GM18520 (cell line): ENCODE measurements around the gene CKS2.

Experiments used
- ATAC-seq: cut with Tn5 transposase; IDR thresholded peaks from one replicate; pipeline ENCODE4 v1.9.1; 2021; ENCODE audit not compliant: unreplicated experiment

CKS2 gene

GRCh38 chr9:89346696-89347095, 35.7 kb downstream of the CKS2 start:
- no peak for ATAC-seq

- no peak for ATAC-seq
Observed at GRCh38 chr9:89347651-89348050, 36.7 kb downstream of the CKS2 start.

GRCh38 chr9:89349607-89350006, 38.6 kb downstream of the CKS2 start:
- ATAC-seq, result no peak

- ATAC-seq, result no peak
Observed at GRCh38 chr9:89350988-89351557, 40.1 kb downstream of the CKS2 start.

- ATAC-seq, result no peak
Observed at GRCh38 chr9:89351584-89352300, 40.7 kb downstream of the CKS2 start.

- no peak for ATAC-seq
Observed at GRCh38 chr9:89352451-89352850, 41.5 kb downstream of the CKS2 start.

- ATAC-seq, result no peak
Observed at GRCh38 chr9:89352874-89353649, 42.1 kb downstream of the CKS2 start.

- ATAC-seq, result no peak
Observed at GRCh38 chr9:89353989-89354388, 43.0 kb downstream of the CKS2 start.

GRCh38 chr9:89354471-89354870, 43.5 kb downstream of the CKS2 start:
- ATAC-seq, result no peak

- no peak for ATAC-seq
Observed at GRCh38 chr9:89356782-89357181, 45.8 kb downstream of the CKS2 start.

GRCh38 chr9:89357331-89358197, 46.6 kb downstream of the CKS2 start:
- ATAC-seq, result no peak

GRCh38 chr9:89358376-89358916, 47.5 kb downstream of the CKS2 start:
- ATAC-seq, result no peak

- ATAC-seq, result no peak
Observed at GRCh38 chr9:89358985-89359384, 48.0 kb downstream of the CKS2 start.

GRCh38 chr9:89359751-89360261, 48.8 kb downstream of the CKS2 start:
- no peak for ATAC-seq

GRCh38 chr9:89360465-89360864, 49.5 kb downstream of the CKS2 start:
- ATAC-seq, result no peak

GRCh38 chr9:89361031-89361430, 50.0 kb downstream of the CKS2 start:
- ATAC-seq, result no peak

GRCh38 chr9:89361816-89362646, 51.0 kb downstream of the CKS2 start:
- ATAC-seq, result no peak

GRCh38 chr9:89362647-89363310, 51.8 kb downstream of the CKS2 start:
- no peak for ATAC-seq

- ATAC-seq, result no peak
Observed at GRCh38 chr9:89363311-89363670, 52.3 kb downstream of the CKS2 start.
